H1 (cell line): Measurements from ENCODE around the gene ADGRV1. TPM values are rescaled to one million over a fixed set of nuclear protein-coding genes. Genes with fewer than 3 reads are reported as not detected.

ENCODE experiments used
- CTCF ChIA-PET: fragments of 300-600 bp; sonication (Branson Sonifier 250); formaldehyde crosslinking; loops from one replicate; lab custom pipeline; 2021; ENCODE audit not compliant: partially characterized antibody; lab: Charles Lee
- POLR2A ChIA-PET: fragments of 300-600 bp; sonication (Branson Sonifier 250); formaldehyde crosslinking; loops from one replicate; lab custom pipeline; 2021; ENCODE audit warnings: inconsistent platforms; ENCODE audit not compliant: partially characterized antibody; lab: Charles Lee
- DNase-seq, 2 experiments: peaks; one replicate each; pipeline versions ENCODE4 v3.0.0 to v3.0.0-alpha.2; 2010 to 2022; ENCODE audit warnings: low spot score in 2 of 2, low read depth in 1 of 2, mixed read lengths in 1 of 2
- FAIRE-seq: peaks from 2 replicates; lab custom pipeline; 2011; peaks lifted over from hg19 to GRCh38; lab: Jason Lieb, UNC
- H2AFZ ChIP-seq: 2 replicates; pipeline ENCODE4 v1.8.1; 2012; ENCODE audit warnings: low read length, inconsistent platforms
- H2AK5ac ChIP-seq: 2 replicates; pipeline ENCODE4 v1.6.1; 2013; ENCODE audit warnings: low read depth, low read length
- H2BK120ac ChIP-seq: replicated peaks from 2 replicates; pipeline ENCODE3; 2013; ENCODE audit warnings: low read depth, low read length, inconsistent platforms
- H2BK12ac ChIP-seq: 2 replicates; pipeline ENCODE4 v1.6.1; 2013; ENCODE audit warnings: low read depth, low read length
- H2BK15ac ChIP-seq: 2 replicates; pipeline ENCODE4 v1.6.1; 2013; ENCODE audit warnings: low read length
- H2BK20ac ChIP-seq: 2 replicates; pipeline ENCODE4 v1.6.1; 2013; ENCODE audit warnings: low read length
- H2BK5ac ChIP-seq: 2 replicates; pipeline ENCODE4 v1.6.1; 2013; ENCODE audit warnings: low read depth, low read length
- H3K14ac ChIP-seq: 2 replicates; pipeline ENCODE4 v1.6.1; 2013; ENCODE audit warnings: inconsistent platforms; ENCODE audit not compliant: insufficient read length
- H3K18ac ChIP-seq: 2 replicates; pipeline ENCODE4 v1.6.1; 2013; ENCODE audit warnings: low read length; ENCODE audit errors: extremely low read depth
- H3K23ac ChIP-seq: 2 replicates; pipeline ENCODE4 v1.6.1; 2013; ENCODE audit warnings: inconsistent platforms; ENCODE audit not compliant: insufficient read length
- H3K23me2 ChIP-seq: 2 replicates; pipeline ENCODE4 v1.6.1; 2013; ENCODE audit warnings: low read depth, low read length
- H3K27ac ChIP-seq: 2 replicates; pipeline ENCODE4 v1.6.1; 2011; ENCODE audit warnings: low read depth, low read length, inconsistent platforms
- H3K27me3 ChIP-seq, 4 experiments: replicated peaks in 1 of 4; 1 replicate in 1 of 4; 2 replicates in 3 of 4; pipeline versions ENCODE4 v1.6.1 to v1.8.1; 2011 to 2013; ENCODE audit warnings: low read length in 3 of 4, mild to moderate bottlenecking in 3 of 4, inconsistent platforms in 2 of 4, mixed read lengths in 2 of 4, moderate library complexity in 1 of 4; ENCODE audit not compliant: control insufficient read depth in 3 of 4, insufficient read depth in 3 of 4; ENCODE audit errors: extremely low read depth in 1 of 4
- H3K36me3 ChIP-seq, 4 experiments: 2 replicates each; pipeline versions ENCODE4 v1.6.1 to v1.8.1; 2011 to 2013; ENCODE audit warnings: mild to moderate bottlenecking in 4 of 4, low read length in 3 of 4, moderate library complexity in 2 of 4, control low read depth in 1 of 4, inconsistent platforms in 1 of 4; ENCODE audit not compliant: insufficient read depth in 4 of 4, control insufficient read depth in 2 of 4
- H3K4ac ChIP-seq: replicated peaks from 2 replicates; pipeline ENCODE3; 2013; ENCODE audit warnings: low read length, low read depth, mixed read lengths, inconsistent platforms; ENCODE audit not compliant: insufficient read length
- H3K4me1 ChIP-seq, 4 experiments: replicated peaks in 1 of 4; 1 replicate in 1 of 4; 2 replicates in 3 of 4; pipeline versions ENCODE4 v1.6.1 to v1.8.1; 2011 to 2013; ENCODE audit warnings: low read length in 3 of 4, inconsistent platforms in 2 of 4, mixed read lengths in 1 of 4; ENCODE audit not compliant: insufficient read depth in 4 of 4, control insufficient read depth in 3 of 4
- H3K4me2 ChIP-seq, 2 experiments: 2 replicates each; pipeline versions ENCODE4 v1.6.1 to v1.8.1; 2011 to 2013; ENCODE audit warnings: low read depth in 2 of 2, low read length in 2 of 2, control low read depth in 1 of 2, inconsistent platforms in 1 of 2, mild to moderate bottlenecking in 1 of 2; ENCODE audit not compliant: insufficient read depth in 1 of 2
- H3K4me3 ChIP-seq, 4 experiments: fragments of 200-600, 300-600 bp in 1 of 4; sonication (generic), shearing (Covaris generic), sonication (Bioruptor Twin) in 1 of 4; 2 replicates each; pipeline versions ENCODE4 v1.5.1 to v1.8.1; 2011 to 2016; ENCODE audit warnings: low read length in 4 of 4, low read depth in 3 of 4, control low read depth in 2 of 4, inconsistent platforms in 2 of 4, mild to moderate bottlenecking in 2 of 4, mixed read lengths in 1 of 4, moderate library complexity in 1 of 4; ENCODE audit not compliant: insufficient read depth in 2 of 4; ENCODE audit errors: extremely low read depth in 1 of 4
- H3K56ac ChIP-seq: replicated peaks from 2 replicates; pipeline ENCODE3; 2013; ENCODE audit warnings: low read depth, mild to moderate bottlenecking, mixed read lengths, low read length, inconsistent platforms; ENCODE audit not compliant: insufficient read length
- H3K79me1 ChIP-seq: 2 replicates; pipeline ENCODE4 v1.6.1; 2013; ENCODE audit warnings: low read depth, low read length, control low read depth
- H3K79me2 ChIP-seq, 2 experiments: 2 replicates each; pipeline versions ENCODE4 v1.6.1 to v1.8.1; 2012 to 2013; ENCODE audit warnings: low read length in 2 of 2, mild to moderate bottlenecking in 2 of 2, inconsistent platforms in 1 of 2; ENCODE audit not compliant: insufficient read depth in 2 of 2, control insufficient read depth in 1 of 2
- H3K9ac ChIP-seq, 4 experiments: replicated peaks in 1 of 4; 1 replicate in 1 of 4; 2 replicates in 3 of 4; pipeline versions ENCODE4 v1.6.1 to v1.8.1; 2011 to 2013; ENCODE audit warnings: low read depth in 3 of 4, low read length in 3 of 4, control low read depth in 2 of 4, mild to moderate bottlenecking in 2 of 4, moderate library complexity in 2 of 4, inconsistent platforms in 1 of 4; ENCODE audit errors: extremely low read depth in 1 of 4
- H3K9me3 ChIP-seq, 2 experiments: 2 replicates each; pipeline versions ENCODE4 v1.6.1 to v1.8.1; 2012 to 2013; ENCODE audit warnings: mild to moderate bottlenecking in 2 of 2, moderate library complexity in 2 of 2, control low read depth in 1 of 2, inconsistent platforms in 1 of 2, low read depth in 1 of 2, low read length in 1 of 2, mixed read lengths in 1 of 2; ENCODE audit not compliant: insufficient read depth in 2 of 2
- H4K20me1 ChIP-seq, 2 experiments: replicated peaks in 1 of 2; 2 replicates each; pipeline versions ENCODE3 to v1.8.1; 2011 to 2013; ENCODE audit warnings: inconsistent platforms in 2 of 2, low read length in 2 of 2, mild to moderate bottlenecking in 1 of 2; ENCODE audit not compliant: insufficient read depth in 2 of 2, control insufficient read depth in 1 of 2
- H4K5ac ChIP-seq: 2 replicates; pipeline ENCODE4 v1.6.1; 2013; ENCODE audit warnings: low read length, low read depth, mixed read lengths, inconsistent platforms; ENCODE audit not compliant: insufficient read length
- H4K8ac ChIP-seq: 2 replicates; pipeline ENCODE4 v1.8.0; 2013; ENCODE audit warnings: mild to moderate bottlenecking, moderate library complexity, low read length, inconsistent platforms; ENCODE audit not compliant: insufficient read depth; ENCODE audit errors: extremely low read depth
- H4K91ac ChIP-seq: replicated peaks from 2 replicates; pipeline ENCODE3; 2013; ENCODE audit warnings: low read length, mixed read lengths, inconsistent platforms; ENCODE audit not compliant: insufficient read length
- ATF2 ChIP-seq: IDR thresholded peaks from 2 replicates; pipeline ENCODE4 v1.6.1; 2012; ENCODE audit warnings: low read length, inconsistent platforms
- WGBS, 2 experiments: shearing (Covaris generic) in 1 of 2; methylation state at CpG; one replicate each; pipeline versions ENCODE4 v1.1.6 to v1.1.7; 2013 to 2015; ENCODE audit warnings: low lambda C conversion rate in 2 of 2, mixed read lengths in 2 of 2, inconsistent platforms in 1 of 2, low coverage in 1 of 2, missing lambda C conversion rate in 1 of 2; ENCODE audit not compliant: insufficient replicate concordance in 2 of 2, insufficient coverage in 1 of 2, insufficient read length in 1 of 2; ENCODE audit errors: extremely low coverage in 1 of 2, missing lambda C conversion rate in 1 of 2; 5-methylcytosine and 5-hydroxymethylcytosine counted together
- polyA plus RNA-seq, 7 experiments: library from polyadenylated mRNA; depleted of rRNA in 3 of 7; stranded (reverse) in 5 of 7; unstranded in 2 of 7; fragments of >200 nt in 5 of 7; fragments of 200-250 nt in 2 of 7; gene quantifications; 1 replicate in 5 of 7; 2 replicates in 1 of 7; 4 replicates in 1 of 7; pipeline versions ENCODE4 v1.2.1 to v1.2.3, GENCODE V29; 2011 to 2013; ENCODE audit warnings: missing spikeins in 2 of 7, mixed read lengths in 2 of 7
- total RNA-seq: library from RNA; stranded (reverse); fragmentation: NEBNext Ultra II Directional; extraction: Animal tissue kit (Norgen Biotek cat#: 25700); gene quantifications from 2 replicates; pipeline ENCODE4 v1.2.1, GENCODE V29; 2021

ADGRV1 gene
- total and polyA plus RNA-seq, 2 of the 8 experiments (the other 6 are each of a cell fraction or from before 2014, with no cell fraction given): 53.1 to 62.2 TPM

DNA sequence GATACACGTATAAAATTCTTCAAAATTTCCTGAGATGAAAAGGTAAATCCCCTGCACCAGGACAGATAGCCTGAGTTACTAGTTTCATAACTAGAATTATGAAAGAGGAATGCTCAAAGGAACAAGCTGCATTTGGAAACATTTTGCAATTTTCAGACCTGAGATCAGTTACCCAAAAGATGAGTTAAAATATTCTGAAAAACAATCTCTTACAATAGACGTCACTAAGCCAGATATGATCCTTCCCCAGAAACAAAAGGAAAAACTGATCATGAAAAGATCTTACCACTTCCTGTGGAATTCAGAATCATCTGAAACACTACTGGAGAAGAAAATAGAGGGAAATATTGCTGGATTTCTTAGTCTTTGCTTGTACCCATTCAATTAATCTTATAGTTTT lies 619.9 kb downstream of the ADGRV1 start:
- Histone ChIP-seq H3K27ac (no peak overlapping the region), H3K79me2 (no peaks in the 10 kb centered on the region), H2BK15ac (no peak overlapping the region), H3K4ac (no peak overlapping the region), H3K56ac (no peak overlapping the region), H3K9ac (no peak overlapping the region), H3K18ac (no peak overlapping the region), H4K91ac (no peak overlapping the region), H2BK20ac (no peak overlapping the region), H3K9me3 (no peaks in the 10 kb centered on the region), H3K23ac (no peak overlapping the region), H3K36me3 (no peaks in the 10 kb centered on the region), H3K79me1 (no peaks in the 10 kb centered on the region), H2BK120ac (no peak overlapping the region), H3K4me1 (peaks cover 0 to 6% (median 4%) of the 10 kb centered on the region in 4 experiments; a peak in 4 of 7 replicates), H3K23me2 (no peaks in the 10 kb centered on the region), H3K4me3 (no peak overlapping the region), H2BK12ac (no peak overlapping the region), H4K20me1 (no peaks in the 10 kb centered on the region), H3K4me2 (no peak overlapping the region), H2AK5ac (no peak overlapping the region), H4K5ac (no peak overlapping the region), H3K14ac (no peak overlapping the region), H2BK5ac (no peak overlapping the region), H3K27me3 (no peaks in the 10 kb centered on the region), H2AFZ (no peak overlapping the region), H4K8ac (no peak overlapping the region)
- FAIRE-seq (no peak), DNase-seq (no peak)
- WGBS, 2 experiments: 92% methylated on average over 2 of the region's 2 CpGs; no CpG with 5 or more reads in 1 of the 2 experiments
- CTCF ChIA-PET: interaction anchor here (0.6 to 1.5 kb wide), 4 partner anchors 21 to 257 kb away, joined by 3 to 5 read pairs (median 4); no protein-coding TSS in a partner anchor
- POLR2A ChIA-PET: interaction anchor here (0.9 kb wide), 1 partner anchor 242 kb away, joined by 4 read pairs; no protein-coding TSS in a partner anchor
- TF ChIP-seq ATF2: no peak
